ENCODE data around the gene PAK5. TPM values are rescaled to one million over a fixed set of nuclear protein-coding genes. Genes with fewer than 3 reads are reported as not detected.

Gene PAK5
- total and polyA plus RNA-seq, 2 experiments from 2014 or later = 0.06 to 0.72 TPM

DNA sequence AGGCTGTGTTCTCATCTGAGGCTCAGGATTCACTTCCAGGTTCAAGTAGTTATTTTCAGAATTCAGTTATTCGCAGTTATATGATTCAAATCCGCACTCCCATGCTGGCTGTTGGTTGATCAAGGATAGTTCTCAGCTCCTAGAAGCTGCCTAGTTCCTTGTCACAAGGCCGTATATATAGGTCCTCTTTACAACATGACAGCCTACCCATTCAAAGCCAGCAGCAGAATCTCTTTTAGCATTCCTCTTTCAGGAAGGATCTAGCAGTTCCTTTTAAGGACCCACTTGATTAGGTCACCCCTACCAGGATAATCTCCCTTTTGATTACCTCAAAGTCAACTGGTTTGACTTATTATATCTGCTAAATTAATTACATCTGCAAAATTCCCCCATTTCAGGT lies 348.2 kb downstream of the PAK5 start:
- TF ChIP-seq, protein P1, sequence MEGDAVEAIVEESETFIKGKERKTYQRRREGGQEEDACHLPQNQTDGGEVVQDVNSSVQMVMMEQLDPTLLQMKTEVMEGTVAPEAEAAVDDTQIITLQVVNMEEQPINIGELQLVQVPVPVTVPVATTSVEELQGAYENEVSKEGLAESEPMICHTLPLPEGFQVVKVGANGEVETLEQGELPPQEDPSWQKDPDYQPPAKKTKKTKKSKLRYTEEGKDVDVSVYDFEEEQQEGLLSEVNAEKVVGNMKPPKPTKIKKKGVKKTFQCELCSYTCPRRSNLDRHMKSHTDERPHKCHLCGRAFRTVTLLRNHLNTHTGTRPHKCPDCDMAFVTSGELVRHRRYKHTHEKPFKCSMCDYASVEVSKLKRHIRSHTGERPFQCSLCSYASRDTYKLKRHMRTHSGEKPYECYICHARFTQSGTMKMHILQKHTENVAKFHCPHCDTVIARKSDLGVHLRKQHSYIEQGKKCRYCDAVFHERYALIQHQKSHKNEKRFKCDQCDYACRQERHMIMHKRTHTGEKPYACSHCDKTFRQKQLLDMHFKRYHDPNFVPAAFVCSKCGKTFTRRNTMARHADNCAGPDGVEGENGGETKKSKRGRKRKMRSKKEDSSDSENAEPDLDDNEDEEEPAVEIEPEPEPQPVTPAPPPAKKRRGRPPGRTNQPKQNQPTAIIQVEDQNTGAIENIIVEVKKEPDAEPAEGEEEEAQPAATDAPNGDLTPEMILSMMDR (IDR thresholded peaks at IDR 0.05; ENCODE audit: low read depth, low read length) = no peak
- no peaks in the 10 kb centered on the region for H3K27me3 ChIP-seq
- H3K27ac ChIP-seq = no peak overlapping the region
- no peak for DNase-seq (ENCODE audit: low read depth in 1 of 2, low spot score in 1 of 2)
- H3K9me3 ChIP-seq (ENCODE audit: low read depth) = no peaks in the 10 kb centered on the region
- no peaks in the 10 kb centered on the region for H3K36me3 ChIP-seq
- H3K4me1 ChIP-seq (ENCODE audit: low read depth) = no peaks in the 10 kb centered on the region
- no peak overlapping the region for H3K4me3 ChIP-seq

DNA sequence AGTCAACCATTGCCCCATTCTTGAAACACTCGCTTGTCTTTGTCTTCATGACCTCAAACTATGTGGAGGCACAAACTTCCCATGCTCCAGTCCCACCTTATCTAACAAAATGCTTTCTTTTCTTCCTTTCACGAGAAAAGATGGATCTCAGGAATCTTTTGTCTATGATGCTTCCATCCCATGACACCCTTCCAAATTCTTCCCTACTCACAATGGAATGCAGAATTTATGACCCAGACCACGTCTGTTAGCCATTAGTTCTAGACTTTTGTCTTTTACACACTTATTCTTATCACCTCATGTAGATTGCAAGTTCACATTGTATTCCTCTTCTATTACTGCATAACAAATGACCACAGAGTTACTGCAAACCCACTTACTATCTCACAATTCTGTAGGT lies 348.7 kb downstream of the PAK5 start:
- TF ChIP-seq, protein P1 (IDR thresholded peaks at IDR 0.05; ENCODE audit: low read depth, low read length) = no peak

DNA sequence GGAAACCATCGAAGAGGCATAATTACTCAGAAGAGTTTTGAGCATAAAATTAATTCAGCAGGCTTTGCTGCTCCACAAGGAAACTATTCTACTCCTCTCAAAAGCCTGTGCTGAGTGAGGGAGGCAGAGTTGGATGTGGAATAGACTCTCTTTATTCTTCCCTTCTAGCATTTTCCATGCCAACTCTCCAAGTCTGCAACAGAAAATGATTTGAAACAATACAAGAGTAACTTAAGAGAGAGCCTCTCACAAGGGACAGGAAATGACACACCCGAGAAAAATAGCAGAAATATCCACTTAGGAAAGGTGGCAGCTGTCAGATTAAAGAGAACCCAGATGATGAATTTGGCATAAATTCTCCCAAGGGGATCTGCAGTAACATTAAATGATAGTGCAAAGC lies 350.8 kb downstream of the PAK5 start:
- no peak for DNase-seq (ENCODE audit: low read depth in 1 of 2, low spot score in 1 of 2)
- Histone ChIP-seq H3K4me1 (ENCODE audit: low read depth) (no peaks in the 10 kb centered on the region), H3K4me3 (no peak overlapping the region), H3K36me3 (no peaks in the 10 kb centered on the region), H3K27ac (no peak overlapping the region), H3K27me3 (no peaks in the 10 kb centered on the region), H3K9me3 (ENCODE audit: low read depth) (no peaks in the 10 kb centered on the region)
- TF ChIP-seq, protein P1 (IDR thresholded peaks at IDR 0.05; ENCODE audit: low read depth, low read length) = no peak

More for the DNA sequence above, 348.7 kb downstream of the PAK5 start:
- no peak overlapping the region for H3K27ac ChIP-seq
- no peak overlapping the region for H3K4me3 ChIP-seq
- no peaks in the 10 kb centered on the region for H3K9me3 ChIP-seq (ENCODE audit: low read depth)
- DNase-seq (ENCODE audit: low read depth in 1 of 2, low spot score in 1 of 2) = no peak
- no peaks in the 10 kb centered on the region for H3K27me3 ChIP-seq
- no peaks in the 10 kb centered on the region for H3K36me3 ChIP-seq
- no peaks in the 10 kb centered on the region for H3K4me1 ChIP-seq (ENCODE audit: low read depth)

Other genes with a start within 250 kb of the PAK5 start
- 6.6 and 8.0 TPM in 2 replicates for gene ANKEF1, start 195.9 kb upstream of the PAK5 start, total RNA-seq
- gene ANKEF1, start 195.9 kb upstream of the PAK5 start, polyA plus RNA-seq = 4.3 and 8.9 TPM in 2 replicates